NCI-H69 (cell line): ENCODE results near the gene CCDC152.
A peak's percentile ranks its signal among the peaks of the same experiment; 100 is the strongest.

Experiments
- DNase-seq: peaks from one replicate; lab custom pipeline; 2025; lab: John Stamatoyannopoulos, UW

CCDC152 gene

GRCh38 chr5:42781584-42781983, 25.0 kb downstream of the CCDC152 start:
- no peak for DNase-seq

- no peak for DNase-seq
Observed at GRCh38 chr5:42784132-42784531, 27.5 kb downstream of the CCDC152 start.

DNA sequence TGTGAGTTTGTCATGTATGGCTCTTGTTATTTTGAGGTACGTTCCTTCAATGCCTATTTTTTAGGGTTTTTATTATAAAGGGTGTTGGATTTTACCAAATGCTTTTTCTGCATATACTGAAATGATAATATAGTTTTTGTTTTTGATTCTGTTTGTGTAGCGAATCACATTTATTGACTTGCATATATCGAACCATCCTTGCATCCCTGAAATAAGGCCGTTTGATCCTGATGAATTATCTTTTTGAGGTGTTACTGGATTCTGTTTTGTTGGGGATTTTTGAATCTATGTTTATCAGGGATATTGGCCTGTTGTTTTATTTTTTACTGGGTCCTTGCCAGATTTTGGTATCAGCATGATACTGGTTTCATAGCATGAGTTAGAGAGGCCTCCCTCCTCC, 29.1 kb downstream of the CCDC152 start:
- DNase-seq, result no peak

DNA sequence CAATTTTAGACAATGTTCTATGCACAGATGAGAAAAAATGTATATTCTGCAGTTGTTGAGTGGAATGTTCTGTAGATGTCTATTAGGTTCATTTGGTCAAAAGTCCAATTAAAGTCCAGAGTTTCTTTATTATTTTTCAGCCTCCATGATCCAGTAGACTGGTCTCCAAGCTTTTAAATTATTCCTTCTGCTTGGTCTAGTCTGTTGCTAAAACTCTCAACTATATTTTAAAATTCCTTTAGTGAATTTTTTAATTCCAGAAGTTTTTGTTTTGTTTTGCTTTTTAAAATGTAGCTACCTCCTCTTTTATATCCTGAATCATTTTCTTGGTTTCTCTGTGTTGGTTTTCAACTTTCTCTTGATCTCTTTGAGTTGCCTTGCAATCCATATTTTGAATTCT, 30.5 kb downstream of the CCDC152 start:
- no peak for DNase-seq

DNA sequence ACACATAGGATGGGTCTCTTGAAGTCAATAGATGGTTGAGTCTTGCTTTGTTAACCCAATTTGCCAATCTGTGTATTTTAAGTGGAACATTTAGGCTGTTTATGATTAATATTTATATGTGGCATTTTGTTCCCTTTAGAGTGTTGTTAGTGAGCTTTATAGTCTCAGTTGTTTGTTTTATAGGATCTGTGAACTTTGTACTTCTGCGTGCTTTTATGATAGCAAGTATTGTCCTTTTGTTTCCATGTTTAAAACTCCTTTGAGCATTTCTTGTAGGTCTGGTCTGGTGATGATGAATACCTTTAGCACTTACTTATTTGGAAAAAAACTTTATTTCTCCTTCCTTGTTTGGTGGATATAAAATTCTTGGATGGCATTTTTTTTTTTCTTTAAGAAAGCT, 31.2 kb downstream of the CCDC152 start:
- no peak for DNase-seq

DNA sequence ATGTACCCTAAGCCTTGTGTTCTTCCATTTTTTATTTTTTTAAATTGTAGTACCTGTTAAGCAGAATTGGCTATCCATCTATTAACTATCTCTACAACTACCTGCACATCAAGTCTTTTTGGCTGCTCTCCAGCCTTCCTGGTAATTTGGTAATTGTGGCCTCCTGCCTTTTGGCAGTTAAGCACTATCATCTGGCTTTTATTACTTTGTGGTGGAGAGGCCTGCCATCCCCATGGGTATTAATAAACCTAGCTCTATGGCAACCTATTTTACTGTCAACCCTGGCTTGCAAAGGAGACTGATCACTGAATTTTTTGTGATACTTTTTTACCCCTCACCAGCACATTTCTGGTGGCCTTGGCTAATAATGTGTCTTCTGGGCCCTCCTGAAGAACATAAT, 34.5 kb downstream of the CCDC152 start:
- DNase-seq, result peak; percentile 4

DNA sequence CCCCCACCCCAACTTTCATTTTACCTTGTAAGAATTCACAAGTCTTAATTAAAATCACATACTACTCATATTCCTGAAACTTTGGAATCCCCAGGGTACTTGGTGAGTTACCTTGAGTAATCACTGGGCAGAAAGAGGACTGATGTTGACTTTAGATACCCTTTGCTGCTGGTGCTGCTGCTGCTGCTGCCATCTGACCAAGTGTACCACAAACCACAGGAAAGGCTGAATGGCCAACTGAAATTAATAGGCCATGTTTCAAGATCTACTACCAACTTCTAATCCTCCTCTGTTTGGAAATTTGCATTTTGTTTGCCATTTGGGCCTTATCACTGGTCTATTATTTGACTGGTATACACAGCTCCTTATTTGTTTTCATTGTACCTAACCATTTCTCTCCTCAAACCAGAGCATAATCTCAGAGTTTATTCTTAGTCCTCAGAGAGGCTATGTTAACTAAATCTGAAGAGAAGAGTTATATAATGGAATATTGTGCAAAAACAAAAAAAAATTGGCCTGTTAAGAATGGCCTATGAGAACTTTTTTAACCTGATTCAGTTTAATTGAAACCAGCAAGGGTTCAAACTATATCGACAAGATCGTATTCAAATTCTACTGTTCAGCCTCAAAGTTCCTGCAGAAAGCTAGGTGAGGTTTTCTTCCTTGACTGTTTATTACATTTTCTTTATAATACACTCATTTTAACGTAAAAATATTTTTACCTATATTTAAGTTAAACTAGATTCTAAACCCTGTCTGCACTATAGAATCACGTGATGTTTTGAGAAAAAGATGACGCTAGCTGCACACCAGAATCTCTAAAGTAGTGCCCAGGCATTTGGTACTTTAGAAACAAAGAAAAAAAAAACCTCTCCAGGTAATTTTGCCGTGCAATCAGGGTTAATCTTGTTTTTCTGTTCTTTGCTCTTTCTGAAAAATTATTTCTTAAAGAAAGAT, 41.9 kb downstream of the CCDC152 start:
- no peak for DNase-seq

- no peak for DNase-seq
Observed at GRCh38 chr5:42799241-42799608, 42.6 kb downstream of the CCDC152 start.

DNA sequence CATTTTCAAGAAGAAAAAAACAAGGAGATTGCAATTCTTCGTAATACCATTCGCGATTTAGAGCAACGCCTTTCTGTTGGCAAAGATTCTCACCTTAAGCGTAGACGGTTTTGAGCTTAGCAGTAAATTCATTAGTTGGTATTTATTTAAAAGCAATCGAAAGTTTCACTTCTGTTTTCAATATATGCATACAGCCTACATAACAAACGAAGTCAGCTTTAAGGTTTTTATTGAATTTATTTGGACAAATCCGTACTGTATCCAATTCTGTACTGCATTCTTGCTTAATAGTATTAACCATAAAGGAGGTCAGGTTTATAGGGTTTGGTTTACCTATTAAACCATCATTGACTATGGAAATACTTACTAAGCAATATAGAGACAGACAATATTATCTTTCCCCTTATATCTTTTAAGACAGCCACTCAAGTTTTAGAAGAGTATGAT, 43.1 kb downstream of the CCDC152 start:
- no peak for DNase-seq

DNA sequence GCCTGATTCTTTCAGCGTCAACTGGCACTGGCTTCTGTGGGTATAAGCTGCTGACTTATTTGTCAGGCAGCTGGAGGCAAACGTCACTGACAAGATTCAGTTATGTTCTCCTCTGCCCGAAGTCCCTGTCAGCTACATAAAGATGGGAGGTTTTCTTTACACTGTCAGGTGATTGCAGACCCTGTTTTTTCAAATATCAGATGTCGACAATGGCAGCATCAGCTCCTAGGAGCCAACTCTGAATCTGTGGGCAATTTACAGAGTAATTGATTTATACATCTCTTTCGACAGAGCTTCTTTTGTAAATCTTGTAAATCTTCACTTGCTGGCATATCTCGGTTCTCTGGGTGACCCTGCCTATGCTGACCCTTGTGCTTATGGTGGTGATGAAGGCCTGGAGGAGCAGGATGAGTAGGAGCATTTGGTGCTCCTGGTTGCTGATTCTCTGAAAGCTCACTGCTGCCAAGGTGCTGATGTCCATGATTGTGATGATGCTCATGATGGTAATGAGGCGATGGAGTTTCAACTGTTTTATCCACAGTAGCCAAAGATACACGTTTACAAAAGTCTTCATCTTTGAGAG, 44.2 kb downstream of the CCDC152 start:
- no peak for DNase-seq

GRCh38 chr5:42801516-42802166, 45.0 kb downstream of the CCDC152 start:
- no peak for DNase-seq

GRCh38 chr5:42804717-42805339, 48.2 kb downstream of the CCDC152 start:
- no peak for DNase-seq

GRCh38 chr5:42806004-42806700, 49.5 kb downstream of the CCDC152 start:
- no peak for DNase-seq

DNA sequence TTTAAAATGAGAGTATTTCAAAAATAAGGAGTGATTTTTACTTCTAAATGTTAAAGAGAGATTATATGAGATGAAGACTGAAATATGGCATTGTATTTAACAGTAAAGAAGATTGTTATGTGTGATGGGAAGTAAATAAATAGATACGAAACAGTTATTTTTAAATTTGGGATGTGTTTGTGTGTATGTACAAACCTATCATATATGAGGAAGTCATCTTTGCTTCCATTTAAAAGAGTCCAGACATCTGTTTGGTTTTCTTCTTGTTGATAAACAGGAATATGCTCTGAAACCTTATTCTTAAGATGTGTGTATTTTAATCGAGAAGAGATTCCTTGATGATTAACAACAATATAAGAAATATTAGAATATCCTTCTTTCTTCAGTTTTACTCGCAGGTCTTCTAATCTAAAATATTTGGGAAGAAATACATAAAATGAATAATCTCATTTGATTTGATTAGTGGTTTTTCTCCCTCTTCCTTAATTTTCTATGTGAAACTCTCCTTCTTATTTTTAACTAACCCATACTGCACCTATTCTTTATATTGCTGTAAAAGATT, 50.2 kb downstream of the CCDC152 start:
- no peak for DNase-seq

- no peak for DNase-seq
Observed at GRCh38 chr5:42807722-42808447, 51.3 kb downstream of the CCDC152 start.

DNA sequence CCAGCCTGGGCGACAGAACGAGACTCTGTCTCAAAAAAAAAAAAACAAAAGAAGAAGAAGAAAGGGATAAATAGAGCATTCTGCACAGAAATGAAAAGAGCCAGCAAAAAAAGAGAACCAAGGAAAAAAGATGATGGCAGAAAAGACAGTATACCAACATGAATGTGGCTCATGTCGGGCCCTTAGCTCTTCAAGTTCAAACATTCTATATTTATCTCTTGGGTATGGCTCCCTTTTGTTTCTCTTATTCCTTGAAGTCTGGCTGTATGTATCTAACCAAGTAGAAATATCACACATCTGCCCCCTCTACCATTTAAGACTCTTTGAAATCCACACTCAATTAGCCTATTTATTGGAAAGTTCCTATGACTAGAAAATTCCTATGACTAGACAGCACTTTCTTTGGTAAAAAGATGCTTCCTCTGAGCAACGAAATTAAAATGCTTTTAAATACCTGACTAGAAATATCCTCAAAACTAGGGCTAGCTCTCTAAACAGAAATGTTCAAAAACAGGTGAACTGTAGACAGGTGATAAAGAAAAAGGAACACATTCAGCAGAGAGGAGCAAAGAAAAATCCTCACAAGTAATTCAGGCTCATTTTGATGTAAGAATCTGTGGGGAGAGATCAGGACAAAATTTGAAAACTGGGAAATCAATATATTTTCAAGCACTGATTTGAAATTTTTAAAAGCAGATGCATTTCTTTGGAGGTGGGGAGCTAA, 52.4 kb downstream of the CCDC152 start:
- DNase-seq, result no peak

- DNase-seq, result no peak
Observed at GRCh38 chr5:42810834-42811590, 54.4 kb downstream of the CCDC152 start.

GRCh38 chr5:42811591-42812446, 55.2 kb downstream of the CCDC152 start, which contains the start of gene SELENOP:
TSS of gene SELENOP (minus strand) at chr5:42811892. CDS start at chr5:42808353, 3,539 bp downstream.
- DNase-seq, result no peak
